Measurements from ENCODE around the gene NKIRAS1.

DNA sequence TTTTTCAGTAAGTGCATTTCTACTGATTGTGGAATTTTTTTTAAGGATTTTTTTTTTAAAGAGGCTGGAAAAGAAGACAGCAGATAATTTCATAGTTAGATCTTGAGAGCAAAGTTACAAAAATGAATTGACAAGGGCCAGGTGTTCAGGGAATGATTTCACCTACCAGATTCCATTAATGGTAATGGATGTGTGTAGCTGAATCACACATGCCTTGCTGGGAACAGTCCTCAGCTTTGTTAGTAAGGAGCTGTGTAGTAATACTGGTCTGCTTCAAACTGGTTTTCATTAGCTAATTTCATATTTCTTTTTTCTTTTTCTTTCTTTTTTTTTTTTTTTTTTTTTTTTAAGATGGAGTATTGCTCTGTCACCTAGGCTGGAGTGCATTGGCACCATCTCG lies 44.3 kb upstream of the NKIRAS1 start:
- TF ChIP-seq, protein P1, sequence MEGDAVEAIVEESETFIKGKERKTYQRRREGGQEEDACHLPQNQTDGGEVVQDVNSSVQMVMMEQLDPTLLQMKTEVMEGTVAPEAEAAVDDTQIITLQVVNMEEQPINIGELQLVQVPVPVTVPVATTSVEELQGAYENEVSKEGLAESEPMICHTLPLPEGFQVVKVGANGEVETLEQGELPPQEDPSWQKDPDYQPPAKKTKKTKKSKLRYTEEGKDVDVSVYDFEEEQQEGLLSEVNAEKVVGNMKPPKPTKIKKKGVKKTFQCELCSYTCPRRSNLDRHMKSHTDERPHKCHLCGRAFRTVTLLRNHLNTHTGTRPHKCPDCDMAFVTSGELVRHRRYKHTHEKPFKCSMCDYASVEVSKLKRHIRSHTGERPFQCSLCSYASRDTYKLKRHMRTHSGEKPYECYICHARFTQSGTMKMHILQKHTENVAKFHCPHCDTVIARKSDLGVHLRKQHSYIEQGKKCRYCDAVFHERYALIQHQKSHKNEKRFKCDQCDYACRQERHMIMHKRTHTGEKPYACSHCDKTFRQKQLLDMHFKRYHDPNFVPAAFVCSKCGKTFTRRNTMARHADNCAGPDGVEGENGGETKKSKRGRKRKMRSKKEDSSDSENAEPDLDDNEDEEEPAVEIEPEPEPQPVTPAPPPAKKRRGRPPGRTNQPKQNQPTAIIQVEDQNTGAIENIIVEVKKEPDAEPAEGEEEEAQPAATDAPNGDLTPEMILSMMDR (IDR thresholded peaks at IDR 0.05; ENCODE audit: low read depth, low read length), result no peak
- TF ChIP-seq EZH2phosphoT487 (IDR thresholded peaks at IDR 0.05; ENCODE audit: low read depth), result no peak
